Mesendoderm (in vitro differentiated cells): ENCODE results near the gene CDR2L.

Experiments used
- DNase-seq: peaks from one replicate; pipeline ENCODE4 v3.0.0; 2013
- H2AK5ac ChIP-seq: 2 replicates; pipeline ENCODE4 v1.6.1; 2013; ENCODE audit warnings: low read length, inconsistent platforms
- H2BK120ac ChIP-seq: 2 replicates; pipeline ENCODE4 v1.6.1; 2013; ENCODE audit warnings: low read depth, mild to moderate bottlenecking, low read length, moderate library complexity, mixed read lengths
- H2BK15ac ChIP-seq: replicated peaks from 2 replicates; pipeline ENCODE4 v1.6.1; 2013; ENCODE audit warnings: low read depth, mild to moderate bottlenecking, moderate library complexity
- H2BK5ac ChIP-seq: 2 replicates; pipeline ENCODE4 v1.6.1; 2013; ENCODE audit warnings: low read length, inconsistent platforms
- H3K18ac ChIP-seq: 2 replicates; pipeline ENCODE4 v1.6.1; 2013; ENCODE audit warnings: mild to moderate bottlenecking, low read length, mixed read lengths
- H3K23ac ChIP-seq: one replicate; pipeline ENCODE4 v1.6.1; 2013; ENCODE audit warnings: low read length
- H3K27ac ChIP-seq: 2 replicates; pipeline ENCODE4 v1.5.1; 2013; ENCODE audit warnings: low read depth, mild to moderate bottlenecking, inconsistent platforms, low read length, moderate library complexity
- H3K27me3 ChIP-seq: 2 replicates; pipeline ENCODE4 v1.6.1; 2013; ENCODE audit warnings: low read length, control low read depth, mild to moderate bottlenecking, inconsistent platforms; ENCODE audit not compliant: insufficient read depth, poor library complexity
- H3K36me3 ChIP-seq: 2 replicates; pipeline ENCODE4 v1.6.1; 2013; ENCODE audit warnings: low read length, inconsistent platforms; ENCODE audit not compliant: control insufficient read depth, insufficient read depth
- H3K4ac ChIP-seq: one replicate; pipeline ENCODE4 v1.6.1; 2013; ENCODE audit warnings: low read depth, mild to moderate bottlenecking, low read length, moderate library complexity
- H3K4me1 ChIP-seq: 2 replicates; pipeline ENCODE4 v1.6.1; 2013; ENCODE audit warnings: low read depth, low read length, inconsistent platforms; ENCODE audit not compliant: control insufficient read depth
- H3K4me2 ChIP-seq: 2 replicates; pipeline ENCODE4 v1.6.1; 2013; ENCODE audit warnings: low read length
- H3K4me3 ChIP-seq: 2 replicates; pipeline ENCODE4 v1.5.1; 2013; ENCODE audit warnings: mild to moderate bottlenecking, low read length
- H3K56ac ChIP-seq: one replicate; pipeline ENCODE4 v1.6.1; 2013; ENCODE audit warnings: low read length
- H3K79me1 ChIP-seq: 2 replicates; pipeline ENCODE4 v1.6.1; 2013; ENCODE audit warnings: low read length, inconsistent platforms
- H3K79me2 ChIP-seq: 2 replicates; pipeline ENCODE4 v1.6.1; 2013; ENCODE audit warnings: mild to moderate bottlenecking, low read length; ENCODE audit not compliant: control insufficient read depth, insufficient read depth
- H3K9ac ChIP-seq: 2 replicates; pipeline ENCODE4 v1.6.1; 2013; ENCODE audit warnings: low read length, inconsistent platforms
- H4K5ac ChIP-seq: one replicate; pipeline ENCODE4 v1.6.1; 2013; ENCODE audit warnings: low read length
- H4K8ac ChIP-seq: one replicate; pipeline ENCODE4 v1.6.1; 2013; ENCODE audit warnings: low read depth, mild to moderate bottlenecking, control low read depth, low read length, moderate library complexity
- WGBS: extraction: QIAGEN DNeasy Blood & Tissue Kit; methylation state at CpG from one replicate; pipeline ENCODE4 v1.1.7; 2013; ENCODE audit warnings: low lambda C conversion rate, missing lambda C conversion rate; ENCODE audit not compliant: insufficient coverage; ENCODE audit errors: extremely low coverage; 5-methylcytosine and 5-hydroxymethylcytosine counted together

Gene CDR2L

GRCh38 chr17:75030161-75030560 lies 42.7 kb downstream of the CDR2L start:
- Histone ChIP-seq H3K4me3 (no peak overlapping the region), H4K5ac (no peak overlapping the region), H3K27ac (no peak overlapping the region), H3K56ac (no peak overlapping the region), H2AK5ac (no peak overlapping the region), H3K4ac (no peak overlapping the region), H3K4me1 (no peaks in the 10 kb centered on the region), H3K27me3 (no peaks in the 10 kb centered on the region), H3K79me1 (no peaks in the 10 kb centered on the region), H3K18ac (no peak overlapping the region), H3K4me2 (no peak overlapping the region), H3K9ac (no peak overlapping the region), H4K8ac (no peak overlapping the region), H3K23ac (no peak overlapping the region), H2BK15ac (no peak overlapping the region), H2BK5ac (no peak overlapping the region), H3K79me2 (no peaks in the 10 kb centered on the region), H2BK120ac (no peak overlapping the region), H3K36me3 (no peaks in the 10 kb centered on the region)
- DNase-seq, result no peak
- no CpG with 5 or more reads among the region's 8 CpGs for WGBS

GRCh38 chr17:75031972-75032719 lies 44.7 kb downstream of the CDR2L start:
- Histone ChIP-seq H3K4ac (no peak overlapping the region), H3K36me3 (no peaks in the 10 kb centered on the region), H2BK15ac (no peak overlapping the region), H3K4me3 (no peak overlapping the region), H3K23ac (no peak overlapping the region), H4K8ac (no peak overlapping the region), H3K18ac (no peak overlapping the region), H3K79me1 (no peaks in the 10 kb centered on the region), H3K9ac (no peak overlapping the region), H3K4me1 (no peaks in the 10 kb centered on the region), H4K5ac (no peak overlapping the region), H3K79me2 (no peaks in the 10 kb centered on the region), H3K27ac (no peak overlapping the region), H2BK5ac (no peak overlapping the region), H2BK120ac (no peak overlapping the region), H2AK5ac (no peak overlapping the region), H3K4me2 (no peak overlapping the region), H3K56ac (no peak overlapping the region), H3K27me3 (no peaks in the 10 kb centered on the region)
- peak; percentile 53 for DNase-seq
- WGBS, result no CpG with 5 or more reads among the region's 10 CpGs

DNA sequence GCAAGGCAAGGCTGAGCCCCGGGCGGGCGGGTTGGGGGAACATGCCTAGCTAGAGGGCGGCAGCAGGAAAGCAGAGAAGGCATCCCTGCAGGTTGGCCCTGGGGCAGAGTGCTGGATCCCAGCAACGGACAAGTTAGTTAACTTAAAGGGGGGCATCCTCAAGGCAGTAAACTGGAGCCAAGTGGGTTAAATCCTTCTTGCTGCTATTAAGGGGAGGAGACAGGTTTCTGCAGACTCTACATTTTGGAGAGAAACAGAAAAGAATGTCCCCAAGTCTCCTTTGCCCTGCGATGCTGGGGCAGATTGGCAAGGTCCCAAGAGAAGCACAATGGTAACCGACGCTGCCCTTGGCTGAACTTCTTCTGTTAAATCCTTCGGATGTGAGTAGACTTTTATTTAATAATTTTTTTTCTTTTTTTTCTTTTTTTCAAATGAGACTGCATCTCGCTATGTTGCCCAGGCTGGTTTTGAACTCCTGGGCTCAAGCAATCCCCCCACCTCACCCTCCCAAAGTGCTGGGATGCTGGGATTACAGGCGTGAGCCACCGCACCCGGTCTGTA lies 45.4 kb downstream of the CDR2L start:
- WGBS, result no CpG with 5 or more reads among the region's 13 CpGs
- H2AK5ac ChIP-seq, result no peak overlapping the region
- H3K79me1 ChIP-seq, result no peaks in the 10 kb centered on the region
- H4K8ac ChIP-seq, result no peak overlapping the region
- H3K4me1 ChIP-seq, result no peaks in the 10 kb centered on the region
- no peak overlapping the region for H3K27ac ChIP-seq
- no peak overlapping the region for H2BK120ac ChIP-seq
- H3K4me2 ChIP-seq, result no peak overlapping the region
- no peak overlapping the region for H3K4ac ChIP-seq
- no peak overlapping the region for H3K9ac ChIP-seq
- no peak overlapping the region for H3K23ac ChIP-seq
- H2BK15ac ChIP-seq, result no peak overlapping the region
- no peak overlapping the region for H3K18ac ChIP-seq
- H3K79me2 ChIP-seq, result no peaks in the 10 kb centered on the region
- DNase-seq, result no peak
- H3K56ac ChIP-seq, result no peak overlapping the region
- no peaks in the 10 kb centered on the region for H3K27me3 ChIP-seq
- no peak overlapping the region for H3K4me3 ChIP-seq
- no peaks in the 10 kb centered on the region for H3K36me3 ChIP-seq
- H4K5ac ChIP-seq, result no peak overlapping the region
- no peak overlapping the region for H2BK5ac ChIP-seq

- no peak overlapping the region for H3K4ac ChIP-seq
- peak overlapping the region; percentile 67 for H3K9ac ChIP-seq
- no peak overlapping the region for H2BK15ac ChIP-seq
- DNase-seq, result peak; percentile 97
- H4K5ac ChIP-seq, result no peak overlapping the region
- peak overlapping the region; percentile 79 for H3K56ac ChIP-seq
- no peak overlapping the region for H2AK5ac ChIP-seq
- no peak overlapping the region for H3K23ac ChIP-seq
- no peaks in the 10 kb centered on the region for H3K4me1 ChIP-seq
- no peak overlapping the region for H4K8ac ChIP-seq
- peak overlapping the region; percentile 88 for H3K4me2 ChIP-seq
- H3K18ac ChIP-seq, result peak overlapping the region; percentile 15
- no peak overlapping the region for H2BK120ac ChIP-seq
- no peak overlapping the region for H3K27ac ChIP-seq
- no CpG with 5 or more reads among the region's 36 CpGs for WGBS
- H3K79me2 ChIP-seq, result no peaks in the 10 kb centered on the region
- no peaks in the 10 kb centered on the region for H3K27me3 ChIP-seq
- H3K79me1 ChIP-seq, result no peaks in the 10 kb centered on the region
- H3K36me3 ChIP-seq, result no peaks in the 10 kb centered on the region
- H2BK5ac ChIP-seq, result no peak overlapping the region
- H3K4me3 ChIP-seq, result peak overlapping the region; percentile 60
These were observed 46.2 kb downstream of the CDR2L start for GRCh38 chr17:75033346-75034235.

GRCh38 chr17:75034236-75034908 lies 46.9 kb downstream of the CDR2L start:
- H3K9ac ChIP-seq, result peak overlapping the region; percentile 84
- no peak overlapping the region for H2AK5ac ChIP-seq
- H3K23ac ChIP-seq, result peak overlapping the region; percentile 50
- no peaks in the 10 kb centered on the region for H3K4me1 ChIP-seq
- H2BK15ac ChIP-seq, result peak overlapping the region; percentile 0
- H4K5ac ChIP-seq, result no peak overlapping the region
- peak overlapping the region; percentile 50 for H3K4me3 ChIP-seq
- no CpG with 5 or more reads among the region's 43 CpGs for WGBS
- H3K36me3 ChIP-seq, result peaks cover 2% of the 10 kb centered on the region
- H3K18ac ChIP-seq, result peak overlapping the region; percentile 15
- H3K79me1 ChIP-seq, result no peaks in the 10 kb centered on the region
- H2BK5ac ChIP-seq, result peak overlapping the region; percentile 77
- H3K4me2 ChIP-seq, result peak overlapping the region; percentile 88
- H3K27me3 ChIP-seq, result no peaks in the 10 kb centered on the region
- H2BK120ac ChIP-seq, result peak overlapping the region; percentile 0
- peak overlapping the region; percentile 60 for H3K4ac ChIP-seq
- H3K56ac ChIP-seq, result peak overlapping the region; percentile 94
- H4K8ac ChIP-seq, result no peak overlapping the region
- H3K79me2 ChIP-seq, result no peaks in the 10 kb centered on the region
- H3K27ac ChIP-seq, result peak overlapping the region; percentile 16
- DNase-seq, result peak; percentile 95
